NCI-H128 (cell line): Measurements from ENCODE around the gene C6orf120.
"Not testable (repeated sequence)": the region's sequence is repeated elsewhere in the genome, so short reads cannot be mapped to it uniquely, and the experiment has no call there.

Source experiments
- DNase-seq: peaks from one replicate; lab custom pipeline; 2025; ENCODE audit not compliant: unreplicated experiment; lab: John Stamatoyannopoulos, UW

The C6orf120 gene

GRCh38 chr6:169678342-169678741, 23.6 kb upstream of the C6orf120 start:
- DNase-seq, result no peak

GRCh38 chr6:169684056-169684455, 17.9 kb upstream of the C6orf120 start:
- no peak for DNase-seq

GRCh38 chr6:169685860-169686259, 16.1 kb upstream of the C6orf120 start:
- no peak for DNase-seq

- DNase-seq, result no peak
Measured at GRCh38 chr6:169689287-169689686, 12.6 kb upstream of the C6orf120 start.

GRCh38 chr6:169691260-169691659, 10.7 kb upstream of the C6orf120 start:
- no peak for DNase-seq

GRCh38 chr6:169692516-169692915, 9.4 kb upstream of the C6orf120 start:
- DNase-seq, result no peak

- DNase-seq, result no peak
Measured at GRCh38 chr6:169695131-169695530, 6.8 kb upstream of the C6orf120 start.

- DNase-seq, result not testable (repeated sequence)
Measured at GRCh38 chr6:169697115-169697514, 4.8 kb upstream of the C6orf120 start.

- DNase-seq, result no peak
Measured at GRCh38 chr6:169700296-169700695, 1.6 kb upstream of the C6orf120 start.

GRCh38 chr6:169701311-169701953, 494 bp upstream of the C6orf120 start:
- DNase-seq, result no peak

- DNase-seq, result no peak
Measured at GRCh38 chr6:169702840-169703246, 917 bp downstream of the C6orf120 start.

GRCh38 chr6:169707772-169708171, 5.8 kb downstream of the C6orf120 start:
- no peak for DNase-seq

GRCh38 chr6:169709293-169709692, 7.4 kb downstream of the C6orf120 start:
- DNase-seq, result no peak

- DNase-seq, result no peak
Measured at GRCh38 chr6:169710009-169710408, 8.1 kb downstream of the C6orf120 start.

- no peak for DNase-seq
Measured at GRCh38 chr6:169714178-169714577, 12.3 kb downstream of the C6orf120 start.

- DNase-seq, result no peak
Measured at GRCh38 chr6:169714595-169714994, 12.7 kb downstream of the C6orf120 start.

GRCh38 chr6:169719117-169719516, 17.2 kb downstream of the C6orf120 start:
- no peak for DNase-seq

- no peak for DNase-seq
Measured at GRCh38 chr6:169720207-169720855, 18.4 kb downstream of the C6orf120 start.

GRCh38 chr6:169722362-169723199, 20.7 kb downstream of the C6orf120 start:
- DNase-seq, result no peak

GRCh38 chr6:169723200-169723909, 21.4 kb downstream of the C6orf120 start:
- no peak for DNase-seq

GRCh38 chr6:169723991-169724493, 22.1 kb downstream of the C6orf120 start:
- DNase-seq, result no peak
